ENCODE data around the gene P2RY14. TPM values are rescaled to one million over a fixed set of nuclear protein-coding genes. Genes with fewer than 3 reads are reported as not detected.
A peak's percentile ranks its signal among the peaks of the same experiment; 100 is the strongest.

P2RY14 gene
- total and polyA plus RNA-seq, 2 experiments from 2014 or later, result 0.12 to 1.4 TPM

DNA sequence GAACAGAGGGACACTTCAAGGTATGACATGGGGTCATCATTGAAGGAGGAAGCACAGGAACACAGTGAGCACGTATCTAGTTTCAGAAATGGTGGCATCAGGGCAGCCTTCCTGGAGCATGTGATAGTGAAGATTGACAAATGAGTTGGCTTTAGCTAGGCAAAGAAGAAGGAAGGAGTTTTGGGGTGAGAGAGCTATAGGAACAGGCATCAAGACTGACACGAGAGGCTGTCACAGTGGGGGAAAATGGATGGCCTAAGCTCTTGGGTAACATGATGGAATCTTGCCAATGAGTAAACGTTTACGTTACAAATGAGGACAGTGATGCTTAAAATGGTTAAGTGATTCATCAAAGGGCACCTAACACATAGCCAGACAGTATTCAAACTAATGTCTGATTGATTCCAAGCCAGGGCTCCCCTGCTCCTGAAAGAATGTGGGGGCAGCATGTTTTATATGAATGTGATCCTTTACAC is 52.2 kb downstream of the P2RY14 start:
- no peak overlapping the region for H3K4me3 ChIP-seq
- H3K36me3 ChIP-seq, result no peaks in the 10 kb centered on the region
- H3K9me3 ChIP-seq (ENCODE audit: low read depth), result no peaks in the 10 kb centered on the region
- no peaks in the 10 kb centered on the region for H3K27me3 ChIP-seq
- peak in 1 of 2 donors; percentile 82 for DNase-seq (ENCODE audit: low read depth in 1 of 2, low spot score in 1 of 2)
- no peak overlapping the region for H3K27ac ChIP-seq
- TF ChIP-seq, protein P1, sequence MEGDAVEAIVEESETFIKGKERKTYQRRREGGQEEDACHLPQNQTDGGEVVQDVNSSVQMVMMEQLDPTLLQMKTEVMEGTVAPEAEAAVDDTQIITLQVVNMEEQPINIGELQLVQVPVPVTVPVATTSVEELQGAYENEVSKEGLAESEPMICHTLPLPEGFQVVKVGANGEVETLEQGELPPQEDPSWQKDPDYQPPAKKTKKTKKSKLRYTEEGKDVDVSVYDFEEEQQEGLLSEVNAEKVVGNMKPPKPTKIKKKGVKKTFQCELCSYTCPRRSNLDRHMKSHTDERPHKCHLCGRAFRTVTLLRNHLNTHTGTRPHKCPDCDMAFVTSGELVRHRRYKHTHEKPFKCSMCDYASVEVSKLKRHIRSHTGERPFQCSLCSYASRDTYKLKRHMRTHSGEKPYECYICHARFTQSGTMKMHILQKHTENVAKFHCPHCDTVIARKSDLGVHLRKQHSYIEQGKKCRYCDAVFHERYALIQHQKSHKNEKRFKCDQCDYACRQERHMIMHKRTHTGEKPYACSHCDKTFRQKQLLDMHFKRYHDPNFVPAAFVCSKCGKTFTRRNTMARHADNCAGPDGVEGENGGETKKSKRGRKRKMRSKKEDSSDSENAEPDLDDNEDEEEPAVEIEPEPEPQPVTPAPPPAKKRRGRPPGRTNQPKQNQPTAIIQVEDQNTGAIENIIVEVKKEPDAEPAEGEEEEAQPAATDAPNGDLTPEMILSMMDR (IDR thresholded peaks at IDR 0.05; ENCODE audit: low read depth, low read length), result no peak
- H3K4me1 ChIP-seq (ENCODE audit: low read depth), result peaks cover 33% of the 10 kb centered on the region

GRCh38 chr3:151225040-151225975 is 53.0 kb downstream of the P2RY14 start:
- no peak for DNase-seq (ENCODE audit: low read depth in 1 of 2, low spot score in 1 of 2)
- H3K27ac ChIP-seq, result peak overlapping the region; percentile 34
- peaks cover 33% of the 10 kb centered on the region for H3K4me1 ChIP-seq (ENCODE audit: low read depth)
- no peaks in the 10 kb centered on the region for H3K27me3 ChIP-seq
- H3K36me3 ChIP-seq, result no peaks in the 10 kb centered on the region
- TF ChIP-seq, protein P1 (IDR thresholded peaks at IDR 0.05; ENCODE audit: low read depth, low read length), result no peak
- no peak overlapping the region for H3K4me3 ChIP-seq
- H3K9me3 ChIP-seq (ENCODE audit: low read depth), result no peaks in the 10 kb centered on the region

DNA sequence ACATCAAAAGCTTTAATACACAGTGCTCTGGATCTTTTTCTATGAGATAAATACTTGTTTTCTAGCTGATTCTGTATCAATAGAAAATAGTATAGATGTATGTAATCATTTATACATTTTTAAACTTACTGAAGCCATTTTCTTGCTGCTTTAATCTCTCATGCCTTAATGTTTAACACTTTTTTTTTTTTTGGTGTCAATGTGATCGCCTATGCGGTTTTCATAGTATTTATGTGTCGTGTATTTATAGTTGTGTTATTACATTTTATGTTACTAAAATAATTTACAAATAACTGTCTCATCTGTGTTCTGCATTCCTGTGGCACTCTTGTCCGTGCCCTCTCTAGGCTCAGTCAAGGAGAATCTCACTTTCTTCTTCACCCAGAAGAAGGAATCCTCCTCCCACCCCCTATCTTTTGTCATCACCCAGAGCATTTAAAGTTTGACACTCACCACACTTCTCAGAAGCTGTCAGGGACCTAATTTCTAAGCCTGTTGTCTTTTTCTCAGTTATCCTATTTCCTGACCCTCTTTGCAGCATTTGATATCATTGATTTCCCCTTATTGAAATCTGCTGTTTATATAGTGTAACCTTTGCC is 54.0 kb downstream of the P2RY14 start:
- Histone ChIP-seq H3K9me3 (ENCODE audit: low read depth) (no peaks in the 10 kb centered on the region), H3K27ac (no peak overlapping the region), H3K4me1 (ENCODE audit: low read depth) (peaks cover 37% of the 10 kb centered on the region), H3K4me3 (no peak overlapping the region), H3K36me3 (no peaks in the 10 kb centered on the region), H3K27me3 (no peaks in the 10 kb centered on the region)
- TF ChIP-seq, protein P1 (IDR thresholded peaks at IDR 0.05; ENCODE audit: low read depth, low read length), result no peak
- no peak for DNase-seq (ENCODE audit: low read depth in 1 of 2, low spot score in 1 of 2)

- H3K4me1 ChIP-seq (ENCODE audit: low read depth), result peaks cover 43% of the 10 kb centered on the region
- no peaks in the 10 kb centered on the region for H3K9me3 ChIP-seq (ENCODE audit: low read depth)
- H3K27me3 ChIP-seq, result no peaks in the 10 kb centered on the region
- DNase-seq (ENCODE audit: low read depth in 1 of 2, low spot score in 1 of 2), result peak; percentile 19 to 21
- no peaks in the 10 kb centered on the region for H3K36me3 ChIP-seq
- H3K27ac ChIP-seq, result peak overlapping the region; percentile 66
- TF ChIP-seq, protein P1 (IDR thresholded peaks at IDR 0.05; ENCODE audit: low read depth, low read length), result no peak
- H3K4me3 ChIP-seq, result no peak overlapping the region
Measured at GRCh38 chr3:151219056-151219455, 59.3 kb downstream of the P2RY14 start.

GRCh38 chr3:151218136-151218535 is 60.2 kb downstream of the P2RY14 start:
- no peaks in the 10 kb centered on the region for H3K27me3 ChIP-seq
- H3K4me1 ChIP-seq (ENCODE audit: low read depth), result peaks cover 39% of the 10 kb centered on the region
- TF ChIP-seq, protein P1 (IDR thresholded peaks at IDR 0.05; ENCODE audit: low read depth, low read length), result no peak
- H3K4me3 ChIP-seq, result no peak overlapping the region
- no peak for DNase-seq (ENCODE audit: low read depth in 1 of 2, low spot score in 1 of 2)
- no peaks in the 10 kb centered on the region for H3K9me3 ChIP-seq (ENCODE audit: low read depth)
- no peak overlapping the region for H3K27ac ChIP-seq
- H3K36me3 ChIP-seq, result no peaks in the 10 kb centered on the region
